ENCODE measurements around the gene FOXF2. TPM values are rescaled to one million over a fixed set of nuclear protein-coding genes. Genes with fewer than 3 reads are reported as not detected.

Gene FOXF2
- total and polyA plus RNA-seq, 9 donors = 0.05 to 0.18 (median 0.11) TPM; not detected in 5

GRCh38 chr6:1390946-1391799 lies 1.8 kb downstream of the FOXF2 start:
- WGBS, 3 donors = 5 to 8% (median 7%) methylated on average over 22 to 30 of the region's 30 CpGs
- no peak for TF ChIP-seq EP300 (IDR thresholded peaks at IDR 0.05)
- no peak for TF ChIP-seq POLR2A (IDR thresholded peaks at IDR 0.05)
- TF ChIP-seq CTCF (IDR thresholded peaks at IDR 0.05) = no peak
- no peaks in the 10 kb centered on the region for H3K27me3 ChIP-seq
- no peak overlapping the region for H3K4me3 ChIP-seq
- intact Hi-C loops (cut with DNase I) = loop anchor here in 3 of 4 donors (10.0 kb wide), 1 partner anchor 796 kb away; no protein-coding TSS in a partner anchor
- H3K27ac ChIP-seq = no peak overlapping the region
- no peak for DNase-seq
- H3K4me1 ChIP-seq (ENCODE audit: insufficient read depth) = peaks cover 6% of the 10 kb centered on the region
- H3K36me3 ChIP-seq = no peaks in the 10 kb centered on the region
- H3K9me3 ChIP-seq = no peaks in the 10 kb centered on the region

GRCh38 chr6:1391800-1392309 lies 2.5 kb downstream of the FOXF2 start:
- Histone ChIP-seq H3K27me3 (no peaks in the 10 kb centered on the region), H3K27ac (no peak overlapping the region), H3K4me3 (no peak overlapping the region), H3K9me3 (no peaks in the 10 kb centered on the region), H3K36me3 (no peaks in the 10 kb centered on the region), H3K4me1 (ENCODE audit: insufficient read depth) (peaks cover 6% of the 10 kb centered on the region)
- intact Hi-C loops (cut with DNase I) = loop anchor here in 3 of 4 donors (10.0 kb wide), 1 partner anchor 797 kb away; no protein-coding TSS in a partner anchor
- TF ChIP-seq EP300 (IDR thresholded peaks at IDR 0.05) (no peak), CTCF (IDR thresholded peaks at IDR 0.05) (no peak), POLR2A (IDR thresholded peaks at IDR 0.05) (no peak)
- 25 to 38% (median 28%) methylated on average over 11 of the region's 11 CpGs for WGBS, 3 donors
- DNase-seq = no peak

- intact Hi-C loops (cut with DNase I) = loop anchor here in 3 of 4 donors (10.0 kb wide), 1 partner anchor 798 kb away; no protein-coding TSS in a partner anchor
- no peaks in the 10 kb centered on the region for H3K9me3 ChIP-seq
- 5 to 13% (median 8%) methylated on average over 57 to 74 of the region's 74 CpGs for WGBS, 3 donors
Measured at GRCh38 chr6:1392813-1393640, 3.7 kb downstream of the FOXF2 start.

More at GRCh38 chr6:1392813-1393640, 3.7 kb downstream of the FOXF2 start:
- H3K27me3 ChIP-seq = no peaks in the 10 kb centered on the region
- H3K36me3 ChIP-seq = no peaks in the 10 kb centered on the region
- H3K4me3 ChIP-seq = no peak overlapping the region
- H3K4me1 ChIP-seq (ENCODE audit: insufficient read depth) = peaks cover 6% of the 10 kb centered on the region
- no peak overlapping the region for H3K27ac ChIP-seq
- TF ChIP-seq EP300 (IDR thresholded peaks at IDR 0.05) = no peak
- no peak for TF ChIP-seq CTCF (IDR thresholded peaks at IDR 0.05)
- no peak for TF ChIP-seq POLR2A (IDR thresholded peaks at IDR 0.05)
- DNase-seq = no peak

All from ovary (tissue), 9 donors.